ENCODE measurements around the gene DNAJC7.
"Not testable (repeated sequence)": the region's sequence is repeated elsewhere in the genome, so short reads cannot be mapped to it uniquely, and the experiment has no call there.

Gene DNAJC7

GRCh38 chr17:41948762-41949460 lies 68.3 kb downstream of the DNAJC7 start:
- no peak for DNase-seq

GRCh38 chr17:41944943-41945342 lies 72.3 kb downstream of the DNAJC7 start:
- no peak for DNase-seq

- no peak for DNase-seq
Measured at GRCh38 chr17:41943492-41943891, 73.7 kb downstream of the DNAJC7 start.

- no peak for DNase-seq
Measured at GRCh38 chr17:41942626-41943373, 74.4 kb downstream of the DNAJC7 start.

- no peak for DNase-seq
Measured at GRCh38 chr17:41941168-41941567, 76.1 kb downstream of the DNAJC7 start.

- no peak for DNase-seq
Measured at GRCh38 chr17:41939693-41940090, 77.5 kb downstream of the DNAJC7 start.

GRCh38 chr17:41939044-41939692 lies 78.1 kb downstream of the DNAJC7 start:
- DNase-seq, result no peak

GRCh38 chr17:41937970-41938954 lies 79.0 kb downstream of the DNAJC7 start:
- DNase-seq, result no peak

GRCh38 chr17:41935641-41936040 lies 81.6 kb downstream of the DNAJC7 start:
- no peak for DNase-seq

- no peak for DNase-seq
Measured at GRCh38 chr17:41932816-41933389, 84.3 kb downstream of the DNAJC7 start.

GRCh38 chr17:41931715-41932114 lies 85.5 kb downstream of the DNAJC7 start:
- DNase-seq, result not testable (repeated sequence)

GRCh38 chr17:41930833-41931156 lies 86.4 kb downstream of the DNAJC7 start:
- not testable (repeated sequence) for DNase-seq

GRCh38 chr17:41930009-41930832 lies 87.0 kb downstream of the DNAJC7 start, which contains the start of gene ODAD4:
ODAD4 (plus strand) TSS chr17:41930617; CDS start chr17:41930724, 107 bp downstream.
- peak; percentile 99 for DNase-seq

GRCh38 chr17:41928693-41929251 lies 88.5 kb downstream of the DNAJC7 start:
- DNase-seq, result no peak
